Measurements from ENCODE around the gene FAM32A.

DNA sequence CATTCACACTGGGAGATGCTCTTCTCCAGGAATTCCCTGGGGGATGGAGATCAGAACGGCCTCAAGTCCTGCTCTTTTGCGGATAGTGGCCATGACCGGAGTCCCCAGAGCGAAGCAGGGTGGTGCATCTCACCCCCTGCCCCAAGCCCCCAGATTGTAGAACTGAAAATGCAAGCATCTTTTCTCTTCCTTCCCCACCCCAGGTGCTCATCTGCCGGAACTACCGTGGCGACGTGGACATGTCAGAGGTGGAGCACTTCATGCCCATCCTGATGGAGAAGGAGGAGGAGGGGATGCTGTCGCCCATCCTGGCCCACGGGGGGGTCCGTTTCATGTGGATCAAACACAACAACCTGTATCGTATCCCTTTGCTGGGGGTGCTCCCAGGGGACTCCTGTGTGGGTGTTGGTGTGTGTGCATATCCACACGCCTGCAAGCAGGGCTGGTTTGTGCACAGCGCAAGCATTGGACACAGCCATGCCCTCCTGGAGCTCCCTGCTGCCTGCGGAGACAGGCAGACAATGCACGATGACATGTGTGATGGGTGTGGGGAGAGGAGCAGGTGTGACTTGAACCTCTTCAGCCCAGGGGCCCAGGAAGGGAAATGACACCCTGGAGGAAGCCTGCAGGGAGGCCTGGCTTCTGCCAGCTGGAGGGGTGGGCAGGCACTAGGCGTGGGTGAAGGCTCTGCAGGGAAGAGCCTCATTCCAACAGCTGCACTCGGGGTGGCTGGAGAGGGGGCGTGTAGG lies 18.2 kb downstream of the FAM32A start:
- TF ChIP-seq, protein P1, sequence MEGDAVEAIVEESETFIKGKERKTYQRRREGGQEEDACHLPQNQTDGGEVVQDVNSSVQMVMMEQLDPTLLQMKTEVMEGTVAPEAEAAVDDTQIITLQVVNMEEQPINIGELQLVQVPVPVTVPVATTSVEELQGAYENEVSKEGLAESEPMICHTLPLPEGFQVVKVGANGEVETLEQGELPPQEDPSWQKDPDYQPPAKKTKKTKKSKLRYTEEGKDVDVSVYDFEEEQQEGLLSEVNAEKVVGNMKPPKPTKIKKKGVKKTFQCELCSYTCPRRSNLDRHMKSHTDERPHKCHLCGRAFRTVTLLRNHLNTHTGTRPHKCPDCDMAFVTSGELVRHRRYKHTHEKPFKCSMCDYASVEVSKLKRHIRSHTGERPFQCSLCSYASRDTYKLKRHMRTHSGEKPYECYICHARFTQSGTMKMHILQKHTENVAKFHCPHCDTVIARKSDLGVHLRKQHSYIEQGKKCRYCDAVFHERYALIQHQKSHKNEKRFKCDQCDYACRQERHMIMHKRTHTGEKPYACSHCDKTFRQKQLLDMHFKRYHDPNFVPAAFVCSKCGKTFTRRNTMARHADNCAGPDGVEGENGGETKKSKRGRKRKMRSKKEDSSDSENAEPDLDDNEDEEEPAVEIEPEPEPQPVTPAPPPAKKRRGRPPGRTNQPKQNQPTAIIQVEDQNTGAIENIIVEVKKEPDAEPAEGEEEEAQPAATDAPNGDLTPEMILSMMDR (IDR thresholded peaks at IDR 0.05) = no peak
- no peak for TF ChIP-seq POLR2A (IDR thresholded peaks at IDR 0.05)

Measured in testis (tissue), 2 donors.